ENCODE data around the gene MCRIP2. TPM values are rescaled to one million over a fixed set of nuclear protein-coding genes. Genes with fewer than 3 reads are reported as not detected.

Gene MCRIP2
- total and polyA plus RNA-seq, 9 of the 15 experiments (the other 6 are each of a cell fraction or from before 2014, with no cell fraction given): 0.80 to 120 (median 35.2) TPM

DNA sequence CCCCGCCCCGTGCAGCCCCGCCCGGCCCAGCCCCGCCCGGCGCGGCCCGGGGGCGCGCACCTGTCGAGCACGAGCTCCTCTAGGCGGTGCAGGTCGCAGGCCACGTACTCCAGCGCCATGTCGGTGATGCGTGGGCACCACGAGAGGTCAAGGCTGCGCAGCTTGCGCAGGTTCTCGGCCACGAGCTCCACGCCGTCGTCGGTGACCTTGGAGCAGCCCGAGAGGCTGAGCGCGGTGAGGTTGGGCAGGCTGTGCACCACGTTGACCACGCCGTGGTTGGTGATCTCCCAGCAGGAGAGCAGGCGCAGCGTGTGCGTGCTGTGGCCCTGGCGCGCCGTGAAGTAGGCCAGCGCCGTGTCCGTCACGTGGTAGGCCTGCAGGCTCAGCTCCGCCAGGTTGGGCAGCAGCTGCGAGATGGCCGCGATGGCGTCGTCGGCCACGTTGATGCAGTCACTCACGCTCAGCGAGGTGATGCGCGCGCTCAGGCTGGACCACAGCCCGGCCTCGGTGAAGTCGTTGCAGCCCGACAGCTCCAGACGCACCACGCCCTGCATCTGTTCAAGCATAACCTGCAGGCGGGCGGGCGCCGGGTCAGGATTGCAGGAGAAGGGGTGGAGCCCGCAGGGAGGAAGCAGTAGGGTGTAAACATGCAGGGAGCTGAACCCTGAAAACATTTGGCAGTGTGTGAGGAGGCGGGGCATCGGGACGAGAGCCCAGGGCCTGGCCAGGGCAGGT, 53.9 kb downstream of the MCRIP2 start (continued):
- TF ChIP-seq, protein P1, sequence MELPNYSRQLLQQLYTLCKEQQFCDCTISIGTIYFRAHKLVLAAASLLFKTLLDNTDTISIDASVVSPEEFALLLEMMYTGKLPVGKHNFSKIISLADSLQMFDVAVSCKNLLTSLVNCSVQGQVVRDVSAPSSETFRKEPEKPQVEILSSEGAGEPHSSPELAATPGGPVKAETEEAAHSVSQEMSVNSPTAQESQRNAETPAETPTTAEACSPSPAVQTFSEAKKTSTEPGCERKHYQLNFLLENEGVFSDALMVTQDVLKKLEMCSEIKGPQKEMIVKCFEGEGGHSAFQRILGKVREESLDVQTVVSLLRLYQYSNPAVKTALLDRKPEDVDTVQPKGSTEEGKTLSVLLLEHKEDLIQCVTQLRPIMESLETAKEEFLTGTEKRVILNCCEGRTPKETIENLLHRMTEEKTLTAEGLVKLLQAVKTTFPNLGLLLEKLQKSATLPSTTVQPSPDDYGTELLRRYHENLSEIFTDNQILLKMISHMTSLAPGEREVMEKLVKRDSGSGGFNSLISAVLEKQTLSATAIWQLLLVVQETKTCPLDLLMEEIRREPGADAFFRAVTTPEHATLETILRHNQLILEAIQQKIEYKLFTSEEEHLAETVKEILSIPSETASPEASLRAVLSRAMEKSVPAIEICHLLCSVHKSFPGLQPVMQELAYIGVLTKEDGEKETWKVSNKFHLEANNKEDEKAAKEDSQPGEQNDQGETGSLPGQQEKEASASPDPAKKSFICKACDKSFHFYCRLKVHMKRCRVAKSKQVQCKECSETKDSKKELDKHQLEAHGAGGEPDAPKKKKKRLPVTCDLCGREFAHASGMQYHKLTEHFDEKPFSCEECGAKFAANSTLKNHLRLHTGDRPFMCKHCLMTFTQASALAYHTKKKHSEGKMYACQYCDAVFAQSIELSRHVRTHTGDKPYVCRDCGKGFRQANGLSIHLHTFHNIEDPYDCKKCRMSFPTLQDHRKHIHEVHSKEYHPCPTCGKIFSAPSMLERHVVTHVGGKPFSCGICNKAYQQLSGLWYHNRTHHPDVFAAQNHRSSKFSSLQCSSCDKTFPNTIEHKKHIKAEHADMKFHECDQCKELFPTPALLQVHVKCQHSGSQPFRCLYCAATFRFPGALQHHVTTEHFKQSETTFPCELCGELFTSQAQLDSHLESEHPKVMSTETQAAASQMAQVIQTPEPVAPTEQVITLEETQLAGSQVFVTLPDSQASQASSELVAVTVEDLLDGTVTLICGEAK (IDR thresholded peaks at IDR 0.05): 0 out of 2 replicates have a peak, but pooled peaks have one; percentile 42
- TF ChIP-seq, protein P1 (CRISPR knock-in tag; IDR thresholded peaks at IDR 0.05): peak; percentile 68
- no peak for TF ChIP-seq IRF2 (CRISPR knock-in tag; IDR thresholded peaks at IDR 0.05)
- no peak for TF ChIP-seq KLF6 (CRISPR knock-in tag; IDR thresholded peaks at IDR 0.05; ENCODE audit: borderline replicate concordance)
- no peak for TF ChIP-seq PPARD (CRISPR knock-in tag; IDR thresholded peaks at IDR 0.05)
- peak; percentile 17 for TF ChIP-seq FUS (optimal IDR thresholded peaks at IDR 0.05; ENCODE audit: low read depth, low read length)
- no peak for TF ChIP-seq RBM39 (optimal IDR thresholded peaks at IDR 0.05; ENCODE audit: low read depth, low read length)
- no peak for TF ChIP-seq THRAP3 (IDR thresholded peaks at IDR 0.05; ENCODE audit: borderline replicate concordance)
- TF ChIP-seq GABPA (tag; conservative IDR thresholded peaks at IDR 0.05; ENCODE audit: low read depth): 0 out of 2 replicates have a peak, but pooled peaks have one; percentile 32
- no peak for TF ChIP-seq KLF10 (CRISPR knock-in tag; IDR thresholded peaks at IDR 0.05)
- no peak for TF ChIP-seq SRSF7 (optimal IDR thresholded peaks at IDR 0.05; ENCODE audit: low read depth, low read length)
- TF ChIP-seq JUND (IDR thresholded peaks at IDR 0.05; ENCODE audit: borderline replicate concordance, low read depth, low read length): no peak
- TF ChIP-seq JUND (tag; IDR thresholded peaks at IDR 0.05; ENCODE audit: borderline replicate concordance, low read depth, low read length): peak; percentile 35; the same call in 1 of the 3 replicates
- no peak for TF ChIP-seq KDM1A (IDR thresholded peaks at IDR 0.05)
- TF ChIP-seq ZSCAN29 (IDR thresholded peaks at IDR 0.05): no peak
- no peak for TF ChIP-seq NBN (IDR thresholded peaks at IDR 0.05; ENCODE audit: low read depth)
- peak; percentile 17 for TF ChIP-seq TBP (optimal IDR thresholded peaks at IDR 0.05; ENCODE audit: low read depth, low read length)
- peak; percentile 31; the same call in 1 of the 2 replicates for TF ChIP-seq EGR1 (conservative IDR thresholded peaks at IDR 0.05)
- no peak for TF ChIP-seq NFIX (CRISPR knock-in tag; IDR thresholded peaks at IDR 0.05; ENCODE audit: low read depth)
- no peak for TF ChIP-seq POLR2B (IDR thresholded peaks at IDR 0.05; ENCODE audit: low read depth, partially characterized antibody)
- no peak for TF ChIP-seq MEF2A (IDR thresholded peaks at IDR 0.05; ENCODE audit: control insufficient read depth, low read depth, low read length)
- no peak for TF ChIP-seq ZNF3 (CRISPR knock-in tag; IDR thresholded peaks at IDR 0.05)
